ENCODE data around the gene ZFYVE28. TPM values are rescaled to one million over a fixed set of nuclear protein-coding genes. Genes with fewer than 3 reads are reported as not detected.
A peak's percentile ranks its signal among the peaks of the same experiment; 100 is the strongest.

ZFYVE28 gene
- total and polyA plus RNA-seq, 2 donors from 2014 or later, result 8.0 to 18.9 TPM

DNA sequence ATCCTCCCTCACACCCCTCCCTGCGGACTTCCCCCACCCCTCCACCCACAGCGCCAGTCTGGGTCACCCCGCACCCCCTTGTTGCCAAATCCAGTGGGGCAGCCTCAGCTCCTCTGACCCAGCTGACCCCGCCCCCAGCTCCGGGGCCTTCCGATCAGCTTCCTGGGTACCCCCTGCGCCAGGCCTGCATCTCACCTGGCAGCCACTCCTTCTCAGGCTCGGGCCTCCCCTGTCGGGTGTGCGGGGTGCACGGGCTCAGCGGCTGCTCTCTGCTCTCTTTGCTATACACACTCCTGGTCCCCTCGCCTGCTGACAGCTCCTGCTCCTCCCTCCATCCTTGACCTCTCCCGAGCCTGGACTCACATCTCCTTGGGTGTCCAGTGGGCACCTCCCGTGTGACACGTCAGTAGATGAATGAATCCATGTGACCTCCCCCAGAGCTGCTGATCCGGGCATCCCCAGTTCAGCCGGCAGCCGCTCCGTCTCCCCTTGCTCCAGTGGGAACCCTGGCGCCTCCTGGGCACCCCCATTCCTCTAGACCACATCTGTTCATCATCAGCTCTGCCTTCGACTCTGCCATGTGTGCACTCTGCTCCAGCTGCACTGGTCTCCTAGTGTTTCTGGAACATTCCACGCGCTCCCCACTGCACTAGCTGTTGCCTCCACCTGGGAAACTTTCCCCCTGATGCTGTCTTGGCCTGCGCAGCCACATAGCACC is 10.2 kb upstream of the ZFYVE28 start:
- no peak for FAIRE-seq
- Histone ChIP-seq H3K4me3 (ENCODE audit: low read length in 3 of 3) (no peak overlapping the region), H3K4me1 (ENCODE audit: control insufficient read depth in 2 of 3, insufficient read depth in 2 of 3, low read depth in 1 of 3, low read length in 3 of 3) (peaks cover 0 to 2% (median 0%) of the 10 kb centered on the region in 3 donors), H3K36me3 (ENCODE audit: control insufficient read depth in 2 of 3, insufficient read depth in 3 of 3, low read length in 3 of 3) (no peaks in the 10 kb centered on the region), H3K9me3 (ENCODE audit: control insufficient read depth in 2 of 3, insufficient read depth in 1 of 3, low read length in 3 of 3) (no peaks in the 10 kb centered on the region), H3K27me3 (ENCODE audit: control insufficient read depth, insufficient read depth, low read length) (no peaks in the 10 kb centered on the region), H3K9ac (ENCODE audit: low read length in 3 of 3) (no peak overlapping the region), H3K27ac (ENCODE audit: low read depth in 2 of 2, low read length in 2 of 2) (no peak overlapping the region)
- intact Hi-C loops (cut with DNase I), result no loop called here
- DNase-seq, result peak in 1 of 5 donors; percentile 73
- TF ChIP-seq, protein P1, sequence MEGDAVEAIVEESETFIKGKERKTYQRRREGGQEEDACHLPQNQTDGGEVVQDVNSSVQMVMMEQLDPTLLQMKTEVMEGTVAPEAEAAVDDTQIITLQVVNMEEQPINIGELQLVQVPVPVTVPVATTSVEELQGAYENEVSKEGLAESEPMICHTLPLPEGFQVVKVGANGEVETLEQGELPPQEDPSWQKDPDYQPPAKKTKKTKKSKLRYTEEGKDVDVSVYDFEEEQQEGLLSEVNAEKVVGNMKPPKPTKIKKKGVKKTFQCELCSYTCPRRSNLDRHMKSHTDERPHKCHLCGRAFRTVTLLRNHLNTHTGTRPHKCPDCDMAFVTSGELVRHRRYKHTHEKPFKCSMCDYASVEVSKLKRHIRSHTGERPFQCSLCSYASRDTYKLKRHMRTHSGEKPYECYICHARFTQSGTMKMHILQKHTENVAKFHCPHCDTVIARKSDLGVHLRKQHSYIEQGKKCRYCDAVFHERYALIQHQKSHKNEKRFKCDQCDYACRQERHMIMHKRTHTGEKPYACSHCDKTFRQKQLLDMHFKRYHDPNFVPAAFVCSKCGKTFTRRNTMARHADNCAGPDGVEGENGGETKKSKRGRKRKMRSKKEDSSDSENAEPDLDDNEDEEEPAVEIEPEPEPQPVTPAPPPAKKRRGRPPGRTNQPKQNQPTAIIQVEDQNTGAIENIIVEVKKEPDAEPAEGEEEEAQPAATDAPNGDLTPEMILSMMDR (IDR thresholded peaks at IDR 0.05; ENCODE audit: borderline replicate concordance, extremely low read depth, insufficient read depth), result no peak

DNA sequence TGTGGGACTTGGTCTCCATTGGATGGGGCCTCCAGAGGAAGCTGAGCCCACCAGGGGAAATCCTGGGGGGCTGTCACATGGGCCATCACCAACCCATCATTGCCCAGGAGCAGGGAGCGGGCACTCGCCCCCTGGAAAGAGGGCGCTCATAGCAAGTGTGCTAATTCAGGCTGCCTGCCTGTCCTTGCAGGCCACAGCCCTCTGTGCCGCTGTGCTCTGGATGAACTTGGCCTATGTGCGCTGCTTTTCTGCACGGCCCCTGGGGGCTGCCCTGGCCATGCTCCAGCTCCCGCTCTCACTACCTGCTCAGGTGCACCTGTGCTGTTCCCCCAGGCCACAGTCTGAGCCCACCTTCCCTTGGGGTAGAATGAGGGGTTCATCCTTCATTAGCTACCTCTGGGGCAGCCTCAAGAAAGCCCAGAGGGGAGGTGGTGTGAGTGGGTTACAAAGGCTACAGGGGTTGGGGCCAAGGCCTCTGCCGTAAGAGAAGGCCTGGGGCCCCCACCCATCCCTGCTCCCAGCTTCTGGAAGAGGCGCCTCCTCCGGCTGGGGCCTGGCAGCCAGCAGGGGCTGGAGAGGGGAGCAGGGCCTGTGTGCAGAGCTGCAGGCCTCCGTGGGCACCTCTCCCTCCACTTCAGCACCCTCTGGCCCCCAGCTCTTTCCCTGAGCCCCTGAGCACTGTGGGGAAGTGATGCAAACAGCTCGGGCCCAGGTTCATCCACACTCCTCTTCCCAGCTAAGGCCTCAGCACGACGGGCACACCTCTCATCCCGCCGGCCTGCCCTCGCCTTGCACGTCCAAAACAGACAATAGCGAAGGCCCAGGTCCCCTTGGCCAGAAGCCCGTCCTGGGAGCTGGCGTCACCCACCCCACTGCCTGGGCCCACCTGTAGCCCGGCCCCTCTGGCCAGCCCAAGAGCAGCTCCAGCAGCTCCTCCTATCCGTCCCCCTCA is 9.2 kb upstream of the ZFYVE28 start:
- H3K9me3 ChIP-seq (ENCODE audit: control insufficient read depth in 2 of 3, insufficient read depth in 1 of 3, low read length in 3 of 3), result no peaks in the 10 kb centered on the region
- H3K27ac ChIP-seq (ENCODE audit: low read depth in 2 of 2, low read length in 2 of 2), result no peak overlapping the region
- no peaks in the 10 kb centered on the region for H3K27me3 ChIP-seq (ENCODE audit: control insufficient read depth, insufficient read depth, low read length)
- FAIRE-seq, result no peak
- no peak overlapping the region for H3K4me3 ChIP-seq (ENCODE audit: low read length in 3 of 3)
- H3K4me1 ChIP-seq (ENCODE audit: control insufficient read depth in 2 of 3, insufficient read depth in 2 of 3, low read depth in 1 of 3, low read length in 3 of 3), result no peaks in the 10 kb centered on the region
- no peaks in the 10 kb centered on the region for H3K36me3 ChIP-seq (ENCODE audit: control insufficient read depth in 2 of 3, insufficient read depth in 3 of 3, low read length in 3 of 3)
- intact Hi-C loops (cut with DNase I), result no loop called here
- TF ChIP-seq, protein P1 (IDR thresholded peaks at IDR 0.05; ENCODE audit: borderline replicate concordance, extremely low read depth, insufficient read depth), result no peak
- no peak overlapping the region for H3K9ac ChIP-seq (ENCODE audit: low read length in 3 of 3)
- peak in 1 of 5 donors; percentile 61 for DNase-seq

DNA sequence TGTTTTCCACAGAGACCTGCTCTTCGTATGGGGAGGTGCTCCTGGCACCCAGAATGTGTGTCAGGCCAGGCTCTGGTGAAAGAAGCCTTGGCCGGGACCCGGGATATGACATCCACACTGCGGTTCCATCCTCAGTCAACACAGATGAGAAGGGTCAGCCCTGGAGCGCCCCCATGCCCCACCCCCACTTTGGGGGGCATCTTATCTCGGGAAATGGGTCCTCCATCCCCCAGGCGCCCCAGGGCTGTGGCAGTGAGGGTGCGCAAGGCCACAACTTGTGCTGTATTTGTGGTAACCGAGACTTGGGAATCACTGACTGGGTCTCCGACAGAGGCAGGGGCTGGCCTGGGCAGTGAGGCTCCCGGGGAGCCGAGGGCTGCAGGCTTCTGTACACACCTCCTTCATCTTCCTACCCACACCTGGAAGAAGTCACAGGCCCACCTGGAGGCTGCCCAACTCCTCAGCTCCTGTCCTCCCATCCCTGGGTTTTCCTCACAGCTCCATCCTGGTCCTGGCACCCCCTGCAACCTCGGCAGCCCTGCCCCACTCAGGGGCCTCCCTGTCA is 8.3 kb upstream of the ZFYVE28 start:
- no peaks in the 10 kb centered on the region for H3K4me1 ChIP-seq (ENCODE audit: control insufficient read depth in 2 of 3, insufficient read depth in 2 of 3, low read depth in 1 of 3, low read length in 3 of 3)
- FAIRE-seq, result no peak
- no peak overlapping the region for H3K9ac ChIP-seq (ENCODE audit: low read length in 3 of 3)
- peak in 1 of 5 donors; percentile 49 for DNase-seq
- TF ChIP-seq, protein P1 (IDR thresholded peaks at IDR 0.05; ENCODE audit: borderline replicate concordance, extremely low read depth, insufficient read depth), result no peak
- no peaks in the 10 kb centered on the region for H3K27me3 ChIP-seq (ENCODE audit: control insufficient read depth, insufficient read depth, low read length)
- H3K9me3 ChIP-seq (ENCODE audit: control insufficient read depth in 2 of 3, insufficient read depth in 1 of 3, low read length in 3 of 3), result no peaks in the 10 kb centered on the region
- intact Hi-C loops (cut with DNase I), result no loop called here
- H3K36me3 ChIP-seq (ENCODE audit: control insufficient read depth in 2 of 3, insufficient read depth in 3 of 3, low read length in 3 of 3), result no peaks in the 10 kb centered on the region
- no peak overlapping the region for H3K27ac ChIP-seq (ENCODE audit: low read depth in 2 of 2, low read length in 2 of 2)
- no peak overlapping the region for H3K4me3 ChIP-seq (ENCODE audit: low read length in 3 of 3)
